IMR-90 (cell line): ENCODE data around the gene RAD51D.

Source experiments
- BHLHE40 ChIP-seq: fragments of 150-350 bp; IDR thresholded peaks from 2 replicates; pipeline ENCODE4 v1.6.1; 2016; ENCODE audit warnings: mild to moderate bottlenecking, low read depth, low read length
- CEBPB ChIP-seq: IDR thresholded peaks from 2 replicates; pipeline ENCODE4 v1.6.1; 2012; ENCODE audit warnings: low read depth, low read length, improper control_type of control experiment
- MAZ ChIP-seq: IDR thresholded peaks from 2 replicates; pipeline ENCODE4 v1.6.1; 2012; ENCODE audit warnings: low read depth, mild to moderate bottlenecking, low read length, improper control_type of control experiment, moderate library complexity, borderline replicate concordance
- NFE2L2 ChIP-seq: fragments of 150-350 bp; IDR thresholded peaks from 2 replicates; pipeline ENCODE4 v1.6.1; 2016; ENCODE audit warnings: low read depth, mild to moderate bottlenecking, low read length
- POLR2A ChIP-seq: IDR thresholded peaks from 2 replicates; pipeline ENCODE4 v1.6.1; 2012; ENCODE audit warnings: mild to moderate bottlenecking, low read depth, low read length
- TF ChIP-seq, protein P1 (sequence below): conservative IDR thresholded peaks from 2 replicates; pipeline ENCODE4 v1.5.1; 2012; ENCODE audit warnings: mild to moderate bottlenecking, low read depth, low read length, improper control_type of control experiment
- TF ChIP-seq, protein P2 (sequence below): fragments of 150-350 bp; IDR thresholded peaks from 2 replicates; pipeline ENCODE4 v1.6.1; 2017; ENCODE audit warnings: mild to moderate bottlenecking, antibody characterized with exemption, low read length, low read depth
- TF ChIP-seq, protein P3 (sequence below): fragments of 150-350 bp; IDR thresholded peaks from 2 replicates; pipeline ENCODE4 v1.6.1; 2016; ENCODE audit warnings: low read depth, mild to moderate bottlenecking, low read length, moderate library complexity, borderline replicate concordance

DNA sequence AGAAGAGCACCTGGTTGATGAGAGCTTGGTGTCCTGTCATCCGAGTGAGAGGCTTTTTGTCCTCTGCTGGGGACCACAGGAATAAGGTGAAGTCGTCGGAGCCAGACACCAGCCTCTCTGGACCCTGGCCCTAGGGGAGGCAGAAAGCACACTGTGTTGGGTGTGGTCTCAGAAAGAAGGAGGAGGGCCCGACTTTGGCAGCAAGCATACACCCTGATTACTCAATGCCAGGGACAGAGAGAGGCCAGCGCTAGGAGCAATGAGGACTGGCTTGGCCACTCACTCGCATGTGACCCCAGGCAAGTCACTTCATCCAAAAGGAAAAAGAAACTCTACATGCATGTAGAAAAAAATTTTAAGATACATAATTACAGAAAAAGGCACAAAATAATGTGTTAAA lies 15.7 kb upstream of the RAD51D start:
- TF ChIP-seq, protein P1, sequence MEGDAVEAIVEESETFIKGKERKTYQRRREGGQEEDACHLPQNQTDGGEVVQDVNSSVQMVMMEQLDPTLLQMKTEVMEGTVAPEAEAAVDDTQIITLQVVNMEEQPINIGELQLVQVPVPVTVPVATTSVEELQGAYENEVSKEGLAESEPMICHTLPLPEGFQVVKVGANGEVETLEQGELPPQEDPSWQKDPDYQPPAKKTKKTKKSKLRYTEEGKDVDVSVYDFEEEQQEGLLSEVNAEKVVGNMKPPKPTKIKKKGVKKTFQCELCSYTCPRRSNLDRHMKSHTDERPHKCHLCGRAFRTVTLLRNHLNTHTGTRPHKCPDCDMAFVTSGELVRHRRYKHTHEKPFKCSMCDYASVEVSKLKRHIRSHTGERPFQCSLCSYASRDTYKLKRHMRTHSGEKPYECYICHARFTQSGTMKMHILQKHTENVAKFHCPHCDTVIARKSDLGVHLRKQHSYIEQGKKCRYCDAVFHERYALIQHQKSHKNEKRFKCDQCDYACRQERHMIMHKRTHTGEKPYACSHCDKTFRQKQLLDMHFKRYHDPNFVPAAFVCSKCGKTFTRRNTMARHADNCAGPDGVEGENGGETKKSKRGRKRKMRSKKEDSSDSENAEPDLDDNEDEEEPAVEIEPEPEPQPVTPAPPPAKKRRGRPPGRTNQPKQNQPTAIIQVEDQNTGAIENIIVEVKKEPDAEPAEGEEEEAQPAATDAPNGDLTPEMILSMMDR = no peak
- TF ChIP-seq POLR2A = no peak
- TF ChIP-seq MAZ = no peak
- no peak for TF ChIP-seq CEBPB
- TF ChIP-seq, protein P2, sequence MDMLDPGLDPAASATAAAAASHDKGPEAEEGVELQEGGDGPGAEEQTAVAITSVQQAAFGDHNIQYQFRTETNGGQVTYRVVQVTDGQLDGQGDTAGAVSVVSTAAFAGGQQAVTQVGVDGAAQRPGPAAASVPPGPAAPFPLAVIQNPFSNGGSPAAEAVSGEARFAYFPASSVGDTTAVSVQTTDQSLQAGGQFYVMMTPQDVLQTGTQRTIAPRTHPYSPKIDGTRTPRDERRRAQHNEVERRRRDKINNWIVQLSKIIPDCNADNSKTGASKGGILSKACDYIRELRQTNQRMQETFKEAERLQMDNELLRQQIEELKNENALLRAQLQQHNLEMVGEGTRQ = no peak
- no peak for TF ChIP-seq BHLHE40
- no peak for TF ChIP-seq NFE2L2
- TF ChIP-seq, protein P3, sequence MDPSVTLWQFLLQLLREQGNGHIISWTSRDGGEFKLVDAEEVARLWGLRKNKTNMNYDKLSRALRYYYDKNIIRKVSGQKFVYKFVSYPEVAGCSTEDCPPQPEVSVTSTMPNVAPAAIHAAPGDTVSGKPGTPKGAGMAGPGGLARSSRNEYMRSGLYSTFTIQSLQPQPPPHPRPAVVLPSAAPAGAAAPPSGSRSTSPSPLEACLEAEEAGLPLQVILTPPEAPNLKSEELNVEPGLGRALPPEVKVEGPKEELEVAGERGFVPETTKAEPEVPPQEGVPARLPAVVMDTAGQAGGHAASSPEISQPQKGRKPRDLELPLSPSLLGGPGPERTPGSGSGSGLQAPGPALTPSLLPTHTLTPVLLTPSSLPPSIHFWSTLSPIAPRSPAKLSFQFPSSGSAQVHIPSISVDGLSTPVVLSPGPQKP = no peak
